ENCODE results near the gene TRPC6.

The TRPC6 gene

GRCh38 chr11:101511065-101511464, 72.7 kb downstream of the TRPC6 start:
- Histone ChIP-seq H3K4me1 (ENCODE audit: control insufficient read depth, insufficient read depth, low read length) (no peaks in the 10 kb centered on the region), H3K4me3 (ENCODE audit: low read length) (no peak overlapping the region), H3K27me3 (ENCODE audit: control insufficient read depth, insufficient read depth, low read length) (no peaks in the 10 kb centered on the region), H3K36me3 (ENCODE audit: control insufficient read depth, insufficient read depth, low read length) (no peaks in the 10 kb centered on the region), H3K9ac (ENCODE audit: low read length) (no peak overlapping the region), H3K27ac (ENCODE audit: low read depth, low read length) (no peak overlapping the region)

GRCh38 chr11:101510591-101510990, 73.2 kb downstream of the TRPC6 start:
- Histone ChIP-seq H3K27me3 (ENCODE audit: control insufficient read depth, insufficient read depth, low read length) (no peaks in the 10 kb centered on the region), H3K36me3 (ENCODE audit: control insufficient read depth, insufficient read depth, low read length) (no peaks in the 10 kb centered on the region), H3K4me1 (ENCODE audit: control insufficient read depth, insufficient read depth, low read length) (no peaks in the 10 kb centered on the region), H3K27ac (ENCODE audit: low read depth, low read length) (no peak overlapping the region), H3K9ac (ENCODE audit: low read length) (no peak overlapping the region), H3K4me3 (ENCODE audit: low read length) (no peak overlapping the region)

GRCh38 chr11:101509922-101510321, 73.9 kb downstream of the TRPC6 start:
- Histone ChIP-seq H3K4me3 (ENCODE audit: low read length) (no peak overlapping the region), H3K27me3 (ENCODE audit: control insufficient read depth, insufficient read depth, low read length) (no peaks in the 10 kb centered on the region), H3K27ac (ENCODE audit: low read depth, low read length) (no peak overlapping the region), H3K9ac (ENCODE audit: low read length) (no peak overlapping the region), H3K36me3 (ENCODE audit: control insufficient read depth, insufficient read depth, low read length) (no peaks in the 10 kb centered on the region), H3K4me1 (ENCODE audit: control insufficient read depth, insufficient read depth, low read length) (no peaks in the 10 kb centered on the region)

GRCh38 chr11:101508370-101508769, 75.4 kb downstream of the TRPC6 start:
- no peaks in the 10 kb centered on the region for H3K36me3 ChIP-seq (ENCODE audit: control insufficient read depth, insufficient read depth, low read length)
- H3K9ac ChIP-seq (ENCODE audit: low read length): no peak overlapping the region
- no peak overlapping the region for H3K27ac ChIP-seq (ENCODE audit: low read depth, low read length)
- no peaks in the 10 kb centered on the region for H3K4me1 ChIP-seq (ENCODE audit: control insufficient read depth, insufficient read depth, low read length)
- H3K27me3 ChIP-seq (ENCODE audit: control insufficient read depth, insufficient read depth, low read length): no peaks in the 10 kb centered on the region
- no peak overlapping the region for H3K4me3 ChIP-seq (ENCODE audit: low read length)

DNA sequence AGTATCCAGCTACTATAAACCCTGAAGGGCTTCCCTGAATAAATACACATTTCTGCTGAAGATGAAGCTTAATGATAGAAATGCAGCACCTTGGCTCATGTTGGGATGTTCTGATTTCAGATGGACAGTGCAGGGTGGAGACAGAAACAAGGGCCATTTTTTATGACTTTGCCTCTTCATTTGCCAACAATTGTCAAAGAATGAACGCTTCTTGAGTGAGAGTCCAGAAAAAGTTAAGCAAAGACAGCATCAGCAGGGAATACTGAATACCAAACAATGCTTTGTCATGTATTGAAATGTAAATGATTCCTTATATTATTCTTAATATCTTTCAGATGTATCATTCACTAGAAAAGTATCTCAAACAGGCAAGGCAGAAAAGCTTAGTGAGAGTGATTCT, 84.9 kb downstream of the TRPC6 start:
- H3K27me3 ChIP-seq (ENCODE audit: control insufficient read depth, insufficient read depth, low read length): no peaks in the 10 kb centered on the region
- H3K36me3 ChIP-seq (ENCODE audit: control insufficient read depth, insufficient read depth, low read length): no peaks in the 10 kb centered on the region
- H3K4me3 ChIP-seq (ENCODE audit: low read length): no peak overlapping the region
- H3K9ac ChIP-seq (ENCODE audit: low read length): no peak overlapping the region
- no peaks in the 10 kb centered on the region for H3K4me1 ChIP-seq (ENCODE audit: control insufficient read depth, insufficient read depth, low read length)
- H3K27ac ChIP-seq (ENCODE audit: low read depth, low read length): no peak overlapping the region

GRCh38 chr11:101497291-101497690, 86.5 kb downstream of the TRPC6 start:
- Histone ChIP-seq H3K4me1 (ENCODE audit: control insufficient read depth, insufficient read depth, low read length) (no peaks in the 10 kb centered on the region), H3K36me3 (ENCODE audit: control insufficient read depth, insufficient read depth, low read length) (no peaks in the 10 kb centered on the region), H3K27ac (ENCODE audit: low read depth, low read length) (no peak overlapping the region), H3K27me3 (ENCODE audit: control insufficient read depth, insufficient read depth, low read length) (no peaks in the 10 kb centered on the region), H3K9ac (ENCODE audit: low read length) (no peak overlapping the region), H3K4me3 (ENCODE audit: low read length) (no peak overlapping the region)

DNA sequence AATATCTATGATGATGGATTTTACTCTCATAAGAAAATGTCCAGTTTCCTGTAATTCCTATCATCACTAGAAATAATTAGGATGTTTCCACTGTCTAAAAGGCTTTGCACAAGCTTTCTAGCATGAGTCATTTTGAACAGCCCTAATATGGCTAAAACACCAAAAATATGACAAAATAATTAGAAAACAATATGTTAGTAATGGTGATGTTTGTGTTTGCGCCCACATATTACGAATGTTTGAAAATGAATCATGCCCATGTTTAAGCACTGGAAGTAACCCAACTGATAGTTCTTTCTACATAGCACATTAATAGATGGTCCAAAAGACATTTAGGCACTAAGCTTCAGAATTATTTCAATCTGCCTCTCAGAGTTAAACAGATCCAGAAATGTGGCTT, 96.0 kb downstream of the TRPC6 start:
- Histone ChIP-seq H3K9ac (ENCODE audit: low read length) (no peak overlapping the region), H3K4me1 (ENCODE audit: control insufficient read depth, insufficient read depth, low read length) (no peaks in the 10 kb centered on the region), H3K27me3 (ENCODE audit: control insufficient read depth, insufficient read depth, low read length) (no peaks in the 10 kb centered on the region), H3K36me3 (ENCODE audit: control insufficient read depth, insufficient read depth, low read length) (no peaks in the 10 kb centered on the region), H3K4me3 (ENCODE audit: low read length) (no peak overlapping the region), H3K27ac (ENCODE audit: low read depth, low read length) (no peak overlapping the region)

GRCh38 chr11:101482556-101483124, 101.2 kb downstream of the TRPC6 start:
- H3K27me3 ChIP-seq (ENCODE audit: control insufficient read depth, insufficient read depth, low read length): no peaks in the 10 kb centered on the region
- no peaks in the 10 kb centered on the region for H3K4me1 ChIP-seq (ENCODE audit: control insufficient read depth, insufficient read depth, low read length)
- no peaks in the 10 kb centered on the region for H3K36me3 ChIP-seq (ENCODE audit: control insufficient read depth, insufficient read depth, low read length)
- H3K9ac ChIP-seq (ENCODE audit: low read length): no peak overlapping the region
- H3K27ac ChIP-seq (ENCODE audit: low read depth, low read length): no peak overlapping the region
- no peak overlapping the region for H3K4me3 ChIP-seq (ENCODE audit: low read length)

- no peaks in the 10 kb centered on the region for H3K36me3 ChIP-seq (ENCODE audit: control insufficient read depth, insufficient read depth, low read length)
- H3K9ac ChIP-seq (ENCODE audit: low read length): no peak overlapping the region
- H3K4me3 ChIP-seq (ENCODE audit: low read length): no peak overlapping the region
- H3K4me1 ChIP-seq (ENCODE audit: control insufficient read depth, insufficient read depth, low read length): no peaks in the 10 kb centered on the region
- H3K27me3 ChIP-seq (ENCODE audit: control insufficient read depth, insufficient read depth, low read length): no peaks in the 10 kb centered on the region
- no peak overlapping the region for H3K27ac ChIP-seq (ENCODE audit: low read depth, low read length)
Measured at GRCh38 chr11:101478587-101479369, 105.0 kb downstream of the TRPC6 start.

GRCh38 chr11:101477926-101478325, 105.9 kb downstream of the TRPC6 start:
- H3K4me1 ChIP-seq (ENCODE audit: control insufficient read depth, insufficient read depth, low read length): no peaks in the 10 kb centered on the region
- H3K9ac ChIP-seq (ENCODE audit: low read length): no peak overlapping the region
- no peak overlapping the region for H3K27ac ChIP-seq (ENCODE audit: low read depth, low read length)
- no peak overlapping the region for H3K4me3 ChIP-seq (ENCODE audit: low read length)
- no peaks in the 10 kb centered on the region for H3K36me3 ChIP-seq (ENCODE audit: control insufficient read depth, insufficient read depth, low read length)
- H3K27me3 ChIP-seq (ENCODE audit: control insufficient read depth, insufficient read depth, low read length): no peaks in the 10 kb centered on the region

DNA sequence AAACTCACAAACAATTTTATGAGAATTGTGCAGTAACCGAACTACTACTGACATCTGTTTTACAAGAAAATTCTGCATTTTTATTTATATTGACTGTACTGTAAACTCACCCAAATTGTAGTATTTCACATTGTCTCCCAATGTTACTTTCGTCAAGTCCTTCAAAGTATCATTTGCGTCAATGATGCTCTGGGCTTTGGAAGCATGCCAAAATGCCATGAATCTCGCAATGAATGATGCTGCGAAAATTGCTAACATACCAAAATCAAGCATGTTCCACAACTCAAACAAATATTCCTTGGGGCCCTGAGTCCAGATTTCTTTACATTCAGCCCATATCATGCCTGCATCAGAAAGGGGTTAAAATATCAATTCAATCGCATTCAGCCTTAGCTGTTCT, 107.6 kb downstream of the TRPC6 start:
- Histone ChIP-seq H3K27me3 (ENCODE audit: control insufficient read depth, insufficient read depth, low read length) (no peaks in the 10 kb centered on the region), H3K27ac (ENCODE audit: low read depth, low read length) (no peak overlapping the region), H3K36me3 (ENCODE audit: control insufficient read depth, insufficient read depth, low read length) (no peaks in the 10 kb centered on the region), H3K9ac (ENCODE audit: low read length) (no peak overlapping the region), H3K4me3 (ENCODE audit: low read length) (no peak overlapping the region), H3K4me1 (ENCODE audit: control insufficient read depth, insufficient read depth, low read length) (no peaks in the 10 kb centered on the region)

- H3K36me3 ChIP-seq (ENCODE audit: control insufficient read depth, insufficient read depth, low read length): no peaks in the 10 kb centered on the region
- H3K27me3 ChIP-seq (ENCODE audit: control insufficient read depth, insufficient read depth, low read length): no peaks in the 10 kb centered on the region
Measured at GRCh38 chr11:101475699-101476098, 108.1 kb downstream of the TRPC6 start.

GRCh38 chr11:101474666-101475065, 109.1 kb downstream of the TRPC6 start:
- no peaks in the 10 kb centered on the region for H3K36me3 ChIP-seq (ENCODE audit: control insufficient read depth, insufficient read depth, low read length)
- no peak overlapping the region for H3K4me3 ChIP-seq (ENCODE audit: low read length)
- no peaks in the 10 kb centered on the region for H3K27me3 ChIP-seq (ENCODE audit: control insufficient read depth, insufficient read depth, low read length)
- H3K9ac ChIP-seq (ENCODE audit: low read length): no peak overlapping the region
- H3K27ac ChIP-seq (ENCODE audit: low read depth, low read length): no peak overlapping the region
- no peaks in the 10 kb centered on the region for H3K4me1 ChIP-seq (ENCODE audit: control insufficient read depth, insufficient read depth, low read length)

More at GRCh38 chr11:101475699-101476098, 108.1 kb downstream of the TRPC6 start:
- no peak overlapping the region for H3K4me3 ChIP-seq (ENCODE audit: low read length)
- H3K9ac ChIP-seq (ENCODE audit: low read length): no peak overlapping the region
- no peak overlapping the region for H3K27ac ChIP-seq (ENCODE audit: low read depth, low read length)
- no peaks in the 10 kb centered on the region for H3K4me1 ChIP-seq (ENCODE audit: control insufficient read depth, insufficient read depth, low read length)

Data from rectal smooth muscle tissue (tissue), 1 donor.